Mammary epithelial cell (primary cell): ENCODE measurements around the gene CSMD2.

Source experiments
- EZH2 ChIP-seq: IDR thresholded peaks from 2 replicates; pipeline ENCODE4 v1.6.1; 2012; ENCODE audit warnings: low read length, inconsistent platforms, borderline replicate concordance
- TF ChIP-seq, protein P1 (sequence below), 2 donors: IDR thresholded peaks in 1 of 2; conservative IDR thresholded peaks in 1 of 2; 2 replicates each; pipeline ENCODE4 v1.5.1; 2011 to 2012; ENCODE audit warnings: inconsistent platforms in 2 of 2, low read length in 2 of 2, mild to moderate bottlenecking in 2 of 2, control low read depth in 1 of 2, low read depth in 1 of 2; ENCODE audit not compliant: insufficient read depth in 1 of 2; ENCODE audit errors: extremely low read depth in 1 of 2

DNA sequence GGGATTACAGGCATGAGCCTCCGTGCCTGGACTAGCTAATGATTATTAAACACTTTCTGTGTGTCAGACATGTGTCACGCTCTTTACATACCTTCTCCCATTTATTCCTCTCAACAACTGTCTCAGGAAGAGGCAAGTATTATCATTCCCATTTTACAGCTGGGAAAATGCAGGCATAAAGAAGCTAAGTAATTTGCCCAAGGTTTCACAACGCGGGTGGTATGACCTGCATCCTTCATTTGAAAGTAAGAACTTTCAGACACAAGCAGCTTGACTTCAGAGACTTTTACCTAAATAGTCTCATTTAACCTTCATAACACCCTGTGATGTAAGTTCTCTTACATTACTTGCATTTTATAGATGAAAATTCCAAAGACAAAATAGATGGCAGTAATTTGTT lies 693.6 kb downstream of the CSMD2 start:
- TF ChIP-seq, protein P1, sequence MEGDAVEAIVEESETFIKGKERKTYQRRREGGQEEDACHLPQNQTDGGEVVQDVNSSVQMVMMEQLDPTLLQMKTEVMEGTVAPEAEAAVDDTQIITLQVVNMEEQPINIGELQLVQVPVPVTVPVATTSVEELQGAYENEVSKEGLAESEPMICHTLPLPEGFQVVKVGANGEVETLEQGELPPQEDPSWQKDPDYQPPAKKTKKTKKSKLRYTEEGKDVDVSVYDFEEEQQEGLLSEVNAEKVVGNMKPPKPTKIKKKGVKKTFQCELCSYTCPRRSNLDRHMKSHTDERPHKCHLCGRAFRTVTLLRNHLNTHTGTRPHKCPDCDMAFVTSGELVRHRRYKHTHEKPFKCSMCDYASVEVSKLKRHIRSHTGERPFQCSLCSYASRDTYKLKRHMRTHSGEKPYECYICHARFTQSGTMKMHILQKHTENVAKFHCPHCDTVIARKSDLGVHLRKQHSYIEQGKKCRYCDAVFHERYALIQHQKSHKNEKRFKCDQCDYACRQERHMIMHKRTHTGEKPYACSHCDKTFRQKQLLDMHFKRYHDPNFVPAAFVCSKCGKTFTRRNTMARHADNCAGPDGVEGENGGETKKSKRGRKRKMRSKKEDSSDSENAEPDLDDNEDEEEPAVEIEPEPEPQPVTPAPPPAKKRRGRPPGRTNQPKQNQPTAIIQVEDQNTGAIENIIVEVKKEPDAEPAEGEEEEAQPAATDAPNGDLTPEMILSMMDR (conservative IDR thresholded peaks at IDR 0.05 in 1 of 2, IDR thresholded peaks at IDR 0.05 in 1 of 2; ENCODE audit: extremely low read depth in 1 of 2, insufficient read depth in 1 of 2, low read depth in 1 of 2, low read length in 2 of 2), result no peak
- TF ChIP-seq EZH2, result no peak
